WTC11 (cell line): Measurements from ENCODE around the gene NKIRAS2.

ENCODE experiments used
- ATF3 ChIP-seq: sonication (generic); formaldehyde crosslinking; conservative IDR thresholded peaks from 2 replicates; pipeline ENCODE4 v1.8.1; 2022; ENCODE audit warnings: mild to moderate bottlenecking, missing genetic modification reagents
- CTCF ChIP-seq: fragments of 200-600 bp; IDR thresholded peaks from 2 replicates; pipeline ENCODE4 v1.8.0; 2022; ENCODE audit warnings: antibody characterized with exemption
- FOXJ3 ChIP-seq: sonication (generic); formaldehyde crosslinking; IDR thresholded peaks from 2 replicates; pipeline ENCODE4 v1.9.0; 2021; ENCODE audit warnings: missing genetic modification reagents, mild to moderate bottlenecking, borderline replicate concordance
- RELA ChIP-seq: sonication (generic); formaldehyde crosslinking; IDR thresholded peaks from 2 replicates; pipeline ENCODE4 v1.8.1; 2022; ENCODE audit warnings: missing genetic modification reagents, mild to moderate bottlenecking, borderline replicate concordance
- SP1 ChIP-seq: sonication (generic); formaldehyde crosslinking; conservative IDR thresholded peaks from 2 replicates; pipeline ENCODE4 v1.8.1; 2022; ENCODE audit warnings: missing genetic modification reagents
- USF1 ChIP-seq: sonication (generic); formaldehyde crosslinking; IDR thresholded peaks from 2 replicates; pipeline ENCODE4 v1.8.0; 2022; ENCODE audit warnings: mild to moderate bottlenecking, missing genetic modification reagents
- USF2 ChIP-seq: sonication (generic); formaldehyde crosslinking; IDR thresholded peaks from 2 replicates; pipeline ENCODE4 v1.8.1; 2023; ENCODE audit warnings: mild to moderate bottlenecking, missing genetic modification reagents, moderate library complexity
- ZBTB43 ChIP-seq: sonication (generic); formaldehyde crosslinking; IDR thresholded peaks from 2 replicates; pipeline ENCODE4 v1.8.1; 2023; ENCODE audit warnings: mild to moderate bottlenecking, missing genetic modification reagents
- ZMAT4 ChIP-seq: fragments of 250-450 bp; sonication (Bioruptor Pico); IDR thresholded peaks from 2 replicates; pipeline ENCODE4 v1.9.0; 2021; ENCODE audit warnings: mild to moderate bottlenecking
- ZNF425 ChIP-seq: fragments of 250-450 bp; sonication (Bioruptor Pico); conservative IDR thresholded peaks from 2 replicates; pipeline ENCODE4 v1.9.0; 2021; ENCODE audit warnings: mild to moderate bottlenecking

GRCh38 chr17:41982026-41982760 is 37.7 kb upstream of the NKIRAS2 start:
- TF ChIP-seq CTCF: no peak
- TF ChIP-seq ZNF425 (CRISPR knock-in tag): no peak
- no peak for TF ChIP-seq FOXJ3 (CRISPR knock-in tag)
- no peak for TF ChIP-seq USF1
- no peak for TF ChIP-seq RELA (CRISPR knock-in tag)
- TF ChIP-seq ZBTB43 (CRISPR knock-in tag): no peak
- TF ChIP-seq ATF3: no peak
- no peak for TF ChIP-seq USF2 (CRISPR knock-in tag)
- TF ChIP-seq ZMAT4 (CRISPR knock-in tag): no peak
- no peak for TF ChIP-seq SP1 (CRISPR knock-in tag)
